GM19351 (cell line): Measurements from ENCODE around the gene ITIH3.
"Not testable (repeated sequence)": the region's sequence is repeated elsewhere in the genome, so short reads cannot be mapped to it uniquely, and the experiment has no call there.

Experiments
- ATAC-seq: cut with Tn5 transposase; IDR thresholded peaks from one replicate; pipeline ENCODE4 v1.9.1; 2021; ENCODE audit warnings: mild to moderate bottlenecking, moderate library complexity; ENCODE audit not compliant: unreplicated experiment

The ITIH3 gene, protein sequence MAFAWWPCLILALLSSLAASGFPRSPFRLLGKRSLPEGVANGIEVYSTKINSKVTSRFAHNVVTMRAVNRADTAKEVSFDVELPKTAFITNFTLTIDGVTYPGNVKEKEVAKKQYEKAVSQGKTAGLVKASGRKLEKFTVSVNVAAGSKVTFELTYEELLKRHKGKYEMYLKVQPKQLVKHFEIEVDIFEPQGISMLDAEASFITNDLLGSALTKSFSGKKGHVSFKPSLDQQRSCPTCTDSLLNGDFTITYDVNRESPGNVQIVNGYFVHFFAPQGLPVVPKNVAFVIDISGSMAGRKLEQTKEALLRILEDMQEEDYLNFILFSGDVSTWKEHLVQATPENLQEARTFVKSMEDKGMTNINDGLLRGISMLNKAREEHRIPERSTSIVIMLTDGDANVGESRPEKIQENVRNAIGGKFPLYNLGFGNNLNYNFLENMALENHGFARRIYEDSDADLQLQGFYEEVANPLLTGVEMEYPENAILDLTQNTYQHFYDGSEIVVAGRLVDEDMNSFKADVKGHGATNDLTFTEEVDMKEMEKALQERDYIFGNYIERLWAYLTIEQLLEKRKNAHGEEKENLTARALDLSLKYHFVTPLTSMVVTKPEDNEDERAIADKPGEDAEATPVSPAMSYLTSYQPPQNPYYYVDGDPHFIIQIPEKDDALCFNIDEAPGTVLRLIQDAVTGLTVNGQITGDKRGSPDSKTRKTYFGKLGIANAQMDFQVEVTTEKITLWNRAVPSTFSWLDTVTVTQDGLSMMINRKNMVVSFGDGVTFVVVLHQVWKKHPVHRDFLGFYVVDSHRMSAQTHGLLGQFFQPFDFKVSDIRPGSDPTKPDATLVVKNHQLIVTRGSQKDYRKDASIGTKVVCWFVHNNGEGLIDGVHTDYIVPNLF

DNA sequence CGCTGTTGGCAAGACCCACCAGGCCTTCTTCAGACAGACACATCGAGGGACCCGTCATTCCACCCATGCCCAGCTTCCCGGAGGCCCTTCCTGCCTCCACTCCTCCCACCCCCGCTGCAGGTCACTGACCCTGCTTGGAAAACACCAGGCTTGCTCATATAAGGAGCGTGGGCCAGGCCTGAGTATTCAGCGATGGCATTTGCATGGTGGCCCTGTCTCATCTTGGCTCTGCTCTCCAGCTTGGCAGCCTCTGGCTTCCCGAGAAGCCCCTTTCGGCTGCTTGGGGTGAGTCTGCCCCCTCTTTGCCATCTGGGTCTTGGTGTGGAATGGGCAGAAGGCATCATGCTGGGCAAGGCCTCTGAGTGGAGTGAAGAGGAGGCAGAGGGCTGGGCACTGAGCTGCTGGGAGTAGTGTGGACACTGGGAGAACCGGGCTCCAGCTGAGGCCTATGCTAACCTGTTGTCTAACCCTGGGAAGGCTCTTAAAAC, at the start of gene ITIH3:
ITIH3 (plus strand) TSS at position 185 of the 488 bp plus-strand sequence; CDS start at position 193, 8 bp downstream.
- no peak for ATAC-seq

DNA sequence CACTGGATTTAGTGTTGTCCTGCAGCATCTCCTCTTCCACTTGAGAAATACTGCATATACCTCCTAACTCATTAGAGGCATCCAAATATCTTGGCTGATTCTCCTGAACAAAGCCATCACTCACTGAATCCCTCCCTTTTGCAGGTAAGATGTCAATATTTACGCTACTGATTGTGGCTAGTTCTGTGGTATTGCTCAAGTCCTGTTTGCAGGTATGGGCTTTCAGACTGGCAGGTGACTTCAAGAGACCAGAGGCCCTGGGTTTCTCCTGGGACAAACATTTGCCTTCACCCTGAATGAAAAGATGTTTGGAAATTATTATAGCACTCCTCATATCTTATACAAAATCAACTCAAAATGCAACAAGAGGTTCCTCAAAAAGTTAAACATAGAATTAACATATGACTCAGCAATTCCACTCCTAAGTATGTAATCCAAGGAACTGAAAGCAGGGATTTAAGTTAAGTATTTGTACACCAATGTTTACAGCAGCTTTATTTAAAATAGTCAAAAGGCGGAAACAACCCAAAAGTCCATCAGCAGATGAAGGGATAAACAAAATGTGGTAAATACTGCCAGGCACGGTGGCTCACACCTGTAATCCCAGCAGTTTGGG, 42.4 kb upstream of the ITIH3 start:
- no peak for ATAC-seq

DNA sequence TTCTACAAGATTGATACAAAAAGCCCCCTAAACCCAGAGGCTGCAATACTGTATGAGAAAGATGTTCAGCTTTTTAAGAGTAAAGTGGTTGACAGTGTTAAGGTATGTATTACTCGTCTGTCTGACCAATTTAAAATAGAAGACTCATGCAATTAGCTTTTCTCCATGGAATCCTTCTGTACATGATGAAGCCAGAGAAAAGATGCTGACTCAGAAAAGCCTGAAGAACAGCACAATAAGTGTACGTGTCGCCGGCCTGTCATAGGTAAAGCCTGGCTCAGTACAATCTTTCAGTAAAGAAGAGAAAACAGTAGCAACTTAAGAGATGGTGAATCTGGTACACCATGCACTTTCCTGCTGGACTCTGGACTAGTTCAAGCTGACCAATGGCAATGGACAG, 40.2 kb upstream of the ITIH3 start:
- no peak for ATAC-seq

DNA sequence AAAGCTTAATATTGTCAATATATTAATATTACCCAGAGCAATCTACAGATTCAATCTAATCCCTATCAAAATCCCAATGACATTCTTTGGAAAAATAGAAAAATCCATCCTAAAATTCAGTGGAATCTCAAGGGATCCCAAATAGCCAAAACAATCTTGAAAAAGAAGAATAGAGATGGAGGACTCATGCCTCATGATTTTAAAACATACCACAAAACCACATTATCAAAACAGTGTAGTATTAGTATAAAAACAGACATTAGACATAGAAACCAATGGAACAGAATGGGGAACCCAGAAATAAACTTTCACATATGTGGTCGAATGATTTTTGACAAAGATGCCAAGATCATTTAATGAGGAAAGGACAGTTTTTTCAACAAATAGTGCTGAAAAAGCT, 38.5 kb upstream of the ITIH3 start:
- ATAC-seq, result no peak

DNA sequence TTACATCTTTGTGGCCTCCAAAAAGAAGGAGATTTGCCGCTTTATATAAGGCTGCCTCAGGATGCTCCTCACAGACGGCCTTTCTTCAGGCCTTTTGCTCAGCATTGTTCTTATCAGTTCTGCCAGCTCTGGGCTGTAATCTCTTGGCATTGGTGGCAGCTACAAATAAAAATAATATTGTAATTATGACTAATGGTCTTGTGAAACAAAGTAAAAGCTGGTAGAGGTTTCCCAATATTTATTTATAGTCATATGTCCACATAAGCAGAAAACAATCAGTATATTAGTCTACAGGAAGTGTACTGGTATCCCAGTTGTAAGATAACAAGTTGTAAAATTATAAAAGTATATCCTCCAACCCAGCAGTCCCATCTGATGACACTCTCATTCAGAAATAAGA, 31.1 kb upstream of the ITIH3 start:
- no peak for ATAC-seq

DNA sequence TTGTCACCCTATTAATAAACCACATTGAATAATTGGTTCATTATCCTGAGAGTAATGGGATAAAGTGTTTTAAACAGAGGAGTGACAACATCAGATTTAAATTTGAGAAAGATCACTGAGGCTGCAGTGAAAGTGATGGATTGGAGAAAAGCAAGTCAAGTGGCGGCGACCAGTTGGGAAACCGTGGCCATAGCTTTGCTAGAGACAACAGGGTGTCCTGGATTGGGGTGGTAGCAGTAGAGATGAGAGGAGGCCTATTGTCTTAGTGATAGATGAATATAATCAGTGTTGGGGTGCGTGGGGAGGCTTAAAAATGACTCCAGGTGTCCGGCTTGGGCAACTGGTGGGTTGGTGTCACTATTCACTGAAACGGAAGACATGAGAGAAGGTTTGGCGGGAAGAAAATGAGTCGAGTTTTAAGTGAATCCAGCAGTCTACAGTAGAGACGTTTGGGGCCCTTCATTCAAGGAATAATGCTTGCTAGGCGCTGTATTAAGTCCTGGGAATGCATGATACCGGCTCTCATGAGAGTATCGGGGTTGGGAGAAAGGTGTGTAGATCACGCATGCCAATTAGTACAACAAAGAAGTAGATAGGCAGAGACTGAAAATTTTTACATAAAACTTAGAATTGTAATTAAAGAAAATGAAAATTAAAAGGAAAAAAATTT, 24.7 kb upstream of the ITIH3 start:
- ATAC-seq, result no peak

DNA sequence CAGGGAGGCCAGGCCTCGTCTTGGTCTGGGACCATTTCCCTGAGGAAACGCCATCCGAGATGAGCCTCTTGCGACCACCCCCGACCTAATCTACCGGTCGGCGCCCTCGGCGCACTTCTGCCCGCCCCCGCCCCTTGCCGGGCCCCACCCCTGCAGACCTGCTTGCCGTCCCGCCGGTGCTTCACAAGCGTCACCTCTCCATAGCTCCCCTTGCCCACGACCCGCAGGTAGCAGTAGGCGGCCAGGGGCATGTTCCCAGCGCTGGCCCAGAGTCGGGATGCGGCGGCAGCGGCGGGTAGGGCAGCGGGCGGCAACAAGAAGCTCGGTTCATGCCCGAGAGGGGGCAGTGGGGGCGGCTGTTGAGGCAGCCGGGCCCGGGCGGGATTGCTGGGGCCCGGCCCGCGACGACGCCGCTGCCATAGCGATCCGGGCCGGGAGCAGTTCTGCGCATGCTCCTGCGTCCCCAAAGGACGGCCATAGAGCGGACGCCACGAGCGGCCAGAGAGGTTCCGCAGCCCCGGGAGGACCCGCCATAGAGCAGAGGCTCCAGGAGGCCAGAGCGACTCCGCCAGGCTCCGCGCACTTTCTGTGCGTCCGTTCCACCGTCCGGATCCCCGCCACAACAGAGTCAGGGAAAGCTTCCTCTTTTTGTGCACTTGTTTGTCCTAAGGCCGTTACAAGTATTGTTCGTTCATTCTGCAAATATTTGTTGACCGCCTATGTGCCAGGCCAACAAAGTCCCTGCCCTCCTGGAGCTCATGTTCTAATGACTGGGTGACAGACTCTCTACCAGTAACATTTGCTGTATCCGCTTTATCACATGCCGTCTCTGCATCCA, 23.9 kb upstream of the ITIH3 start, which contains the start of gene NEK4:
NEK4 (minus strand) TSS at position 445 of the 838 bp plus-strand sequence; CDS start at position 251, 194 bp downstream.
- ATAC-seq, result peak; percentile 95

DNA sequence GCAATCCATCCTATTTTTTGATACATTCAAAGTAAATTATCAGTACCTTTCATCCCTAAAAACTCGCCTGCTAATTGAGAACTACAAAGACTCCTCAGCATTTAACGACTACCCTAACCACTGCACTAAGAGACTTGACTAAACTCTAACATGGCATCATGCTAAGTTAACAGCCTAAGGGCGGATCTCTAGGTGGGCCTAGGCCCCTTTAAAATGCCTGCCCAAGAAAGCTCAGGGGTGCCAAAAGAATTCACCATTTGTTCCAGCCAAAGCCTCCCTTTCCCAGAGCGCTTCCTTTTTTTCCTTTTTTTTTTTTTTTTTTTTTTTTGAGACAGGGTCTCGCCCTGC, 23.3 kb upstream of the ITIH3 start:
- peak; percentile 16 for ATAC-seq

DNA sequence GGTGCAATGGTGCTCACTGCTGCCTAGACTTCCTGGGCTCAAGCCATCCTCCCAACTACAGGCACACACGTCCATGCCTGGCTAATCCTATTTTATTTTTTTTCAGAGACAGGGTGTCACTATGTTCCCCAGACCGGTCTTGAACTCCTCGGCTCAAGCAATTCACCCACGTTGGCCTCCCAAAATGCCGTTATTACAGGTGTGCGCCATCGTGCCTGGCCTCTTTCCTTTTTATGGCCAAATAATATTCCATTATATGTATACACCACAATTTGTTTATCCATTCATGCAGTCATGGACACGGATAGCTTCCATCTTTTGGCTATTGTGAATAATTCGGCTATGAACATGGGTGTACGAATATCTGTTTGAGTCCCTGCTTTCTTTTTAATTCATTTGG, 22.9 kb upstream of the ITIH3 start:
- ATAC-seq, result no peak

DNA sequence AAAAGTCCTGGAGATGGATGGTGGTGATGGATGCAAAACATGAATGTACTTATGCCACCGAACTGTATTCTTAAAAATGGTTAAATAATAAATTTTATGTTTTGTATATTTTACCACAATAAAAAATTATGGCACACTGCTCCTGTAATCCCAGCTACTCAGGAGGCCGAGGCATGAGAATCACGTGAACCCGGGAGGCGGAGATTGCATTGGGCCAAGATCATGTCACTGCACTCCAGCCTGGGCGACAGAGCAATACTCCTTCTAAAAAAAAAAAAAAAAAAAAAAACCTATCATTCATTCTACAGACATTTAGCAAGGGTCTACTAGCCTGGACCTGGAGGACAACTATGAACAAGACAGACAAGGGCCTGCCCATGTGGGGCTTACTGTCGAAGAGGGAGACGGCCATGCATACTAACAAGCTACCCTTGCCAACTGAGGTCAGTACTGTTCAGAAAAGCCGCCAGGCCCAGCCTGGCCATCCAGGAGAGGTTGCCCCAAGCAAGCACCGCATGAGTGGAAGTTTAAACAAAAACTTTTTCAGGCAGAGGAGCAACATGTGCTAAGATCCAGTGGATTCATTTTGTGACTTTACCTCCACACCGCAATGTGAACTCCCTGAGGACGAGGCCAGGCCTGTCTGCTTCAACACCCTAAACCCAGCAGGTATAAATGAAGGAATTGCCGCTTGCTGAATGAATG, 21.1 kb upstream of the ITIH3 start:
- ATAC-seq, result no peak

DNA sequence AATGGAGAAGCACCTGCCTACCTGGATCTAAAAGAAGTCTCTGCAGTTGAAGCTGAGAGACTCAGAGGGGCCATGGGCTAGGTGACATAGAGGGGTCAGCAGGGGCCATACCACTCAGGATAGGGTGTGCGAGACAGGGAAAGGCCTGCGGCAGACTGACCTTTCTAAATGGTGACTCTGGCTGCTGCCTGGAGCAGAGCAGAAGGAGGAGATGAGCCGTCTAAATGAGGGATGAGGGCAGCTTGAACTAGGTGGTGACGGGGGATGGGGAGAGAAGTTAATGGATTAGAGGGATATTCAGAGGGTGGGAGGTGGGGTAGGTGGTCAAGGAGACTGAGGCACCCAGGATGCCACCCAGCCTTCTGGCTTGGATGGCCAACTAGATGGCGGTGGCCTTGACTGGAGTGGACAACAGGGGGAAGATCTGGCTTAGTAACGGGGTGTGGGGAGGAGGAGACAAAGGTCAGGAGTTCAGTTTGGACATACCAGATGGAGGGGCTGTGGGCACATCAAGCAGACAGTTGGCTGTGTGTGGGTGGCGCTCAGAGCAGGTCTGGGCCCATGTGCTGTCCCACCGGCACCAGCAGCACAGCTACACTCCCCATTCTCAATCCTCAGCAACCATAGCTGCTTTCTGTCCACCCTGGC, 20.4 kb upstream of the ITIH3 start:
- ATAC-seq, result no peak

DNA sequence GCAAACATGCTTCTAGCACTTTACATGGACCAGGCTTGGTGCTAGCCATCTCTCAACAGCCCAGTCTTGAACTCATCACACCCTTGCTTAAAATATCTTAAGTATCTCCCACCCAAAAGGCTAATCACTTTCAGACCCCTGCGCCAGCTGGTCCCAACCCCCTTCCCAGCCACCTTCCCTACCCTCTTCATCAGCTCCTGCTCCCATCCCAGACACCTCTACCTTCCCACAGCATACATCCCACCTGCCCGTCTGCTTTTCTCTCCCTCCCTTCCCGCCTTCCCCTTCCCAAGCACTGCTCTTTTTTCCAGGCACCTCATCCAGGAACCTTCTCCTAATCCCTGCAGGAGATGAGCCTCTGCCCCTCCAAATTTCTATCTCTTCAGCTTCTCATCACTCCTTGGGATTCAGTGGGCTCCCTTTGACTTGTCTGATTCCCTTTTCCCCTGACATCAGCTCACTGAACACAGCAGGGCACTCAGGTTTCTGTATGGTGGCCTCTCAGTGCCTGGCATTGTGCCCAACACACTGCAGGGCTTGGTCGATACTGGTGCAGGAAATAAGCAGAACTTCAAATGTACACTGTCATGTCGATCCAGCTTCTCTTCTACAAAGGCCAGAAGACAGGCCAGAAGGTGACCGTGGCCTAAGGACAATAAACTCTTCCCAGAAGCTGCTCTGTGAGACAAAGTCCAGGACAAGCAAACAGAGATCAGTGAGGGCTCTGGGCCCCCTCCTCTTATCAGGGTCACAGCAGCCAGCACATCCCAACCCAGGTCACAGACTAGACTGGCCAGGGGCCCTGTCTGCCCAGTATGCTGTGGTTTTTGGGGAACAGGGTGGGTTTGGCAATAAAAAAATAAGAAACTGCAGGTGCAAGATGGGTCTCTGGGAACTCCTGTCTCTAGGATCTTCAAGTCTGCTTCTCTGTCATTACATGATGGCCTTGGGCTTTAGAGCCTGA, 19.4 kb upstream of the ITIH3 start:
- no peak for ATAC-seq

DNA sequence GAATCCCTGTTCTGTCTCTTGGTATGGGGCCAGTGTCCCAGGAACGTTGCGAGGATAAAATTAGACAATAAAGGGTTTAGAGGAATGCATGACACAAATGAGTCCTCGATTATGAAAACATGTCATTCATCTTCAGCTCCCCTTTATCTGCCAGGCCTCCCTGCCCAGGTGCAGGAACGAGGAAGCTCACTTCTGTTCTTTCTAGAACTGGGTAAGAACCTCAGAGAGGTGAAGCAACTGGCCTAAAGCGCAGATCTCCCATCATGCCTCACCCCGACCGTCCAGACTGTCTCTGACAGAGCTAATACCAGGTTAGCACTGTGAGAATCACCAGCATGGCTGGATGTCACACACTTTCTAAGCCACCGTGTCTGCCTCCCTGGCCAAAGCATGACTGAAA, 18.7 kb upstream of the ITIH3 start:
- ATAC-seq, result no peak

DNA sequence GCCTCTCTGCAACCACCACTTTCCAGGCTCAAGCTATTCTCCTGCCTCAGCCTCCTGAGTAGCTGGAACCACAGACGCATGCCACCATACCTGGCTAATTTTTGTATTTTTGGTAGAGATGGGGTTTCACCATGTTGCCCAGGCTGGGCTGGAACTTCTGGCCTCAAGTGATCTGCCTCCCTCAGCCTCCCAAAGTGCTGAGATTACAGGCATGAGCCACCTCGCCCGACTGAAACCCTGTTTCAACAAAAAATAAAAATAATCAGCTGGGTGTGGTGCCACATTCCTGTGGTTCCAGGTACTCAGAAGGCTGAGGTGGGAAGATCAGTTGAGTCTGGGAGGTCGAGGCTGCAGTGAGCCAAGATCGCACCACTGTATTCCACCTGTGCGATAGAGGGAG, 18.1 kb upstream of the ITIH3 start:
- not testable (repeated sequence) for ATAC-seq

DNA sequence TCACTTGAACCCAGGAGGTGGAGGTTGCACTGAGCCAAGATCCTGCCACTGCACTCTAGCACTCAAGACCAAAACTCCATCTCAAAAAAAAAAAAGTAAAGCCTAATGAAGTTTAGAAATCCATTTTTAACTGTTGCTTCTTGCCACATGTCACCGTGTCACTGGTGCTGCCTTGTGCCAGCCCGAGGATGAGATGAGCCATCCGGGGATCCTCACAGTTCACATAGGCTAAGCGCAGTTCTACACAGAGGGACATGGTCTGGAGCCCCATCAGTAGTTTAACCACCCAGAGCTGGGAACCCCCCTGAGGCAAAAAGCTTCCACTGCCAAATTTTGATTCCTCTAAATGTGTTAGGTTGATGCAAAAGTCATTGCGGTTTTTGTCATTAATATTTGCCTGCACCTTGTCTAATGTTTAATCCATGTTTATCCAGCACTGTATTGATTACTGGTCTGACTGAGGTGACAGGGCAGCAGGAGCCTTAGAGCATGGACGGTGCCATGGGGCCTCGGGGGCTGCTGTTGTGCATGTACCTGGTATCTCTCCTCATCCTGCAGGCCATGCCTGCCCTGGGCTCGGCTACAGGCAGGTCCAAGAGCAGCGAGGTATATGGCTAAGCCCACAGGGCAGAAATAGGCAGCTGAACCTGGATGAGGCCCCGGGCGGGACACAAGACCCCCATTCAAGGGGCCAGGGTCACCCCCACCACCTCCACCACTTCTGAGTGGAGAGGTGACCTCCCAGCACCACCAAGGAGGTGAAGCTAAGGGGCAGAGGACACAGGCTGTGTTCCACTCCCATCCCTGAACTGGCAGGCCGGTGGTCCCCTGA, 17.3 kb upstream of the ITIH3 start, which contains the start of gene ITIH1:
ITIH1 (plus strand) TSS at position 473 of the 832 bp plus-strand sequence; CDS start at position 490, 17 bp downstream.
- ATAC-seq, result no peak

DNA sequence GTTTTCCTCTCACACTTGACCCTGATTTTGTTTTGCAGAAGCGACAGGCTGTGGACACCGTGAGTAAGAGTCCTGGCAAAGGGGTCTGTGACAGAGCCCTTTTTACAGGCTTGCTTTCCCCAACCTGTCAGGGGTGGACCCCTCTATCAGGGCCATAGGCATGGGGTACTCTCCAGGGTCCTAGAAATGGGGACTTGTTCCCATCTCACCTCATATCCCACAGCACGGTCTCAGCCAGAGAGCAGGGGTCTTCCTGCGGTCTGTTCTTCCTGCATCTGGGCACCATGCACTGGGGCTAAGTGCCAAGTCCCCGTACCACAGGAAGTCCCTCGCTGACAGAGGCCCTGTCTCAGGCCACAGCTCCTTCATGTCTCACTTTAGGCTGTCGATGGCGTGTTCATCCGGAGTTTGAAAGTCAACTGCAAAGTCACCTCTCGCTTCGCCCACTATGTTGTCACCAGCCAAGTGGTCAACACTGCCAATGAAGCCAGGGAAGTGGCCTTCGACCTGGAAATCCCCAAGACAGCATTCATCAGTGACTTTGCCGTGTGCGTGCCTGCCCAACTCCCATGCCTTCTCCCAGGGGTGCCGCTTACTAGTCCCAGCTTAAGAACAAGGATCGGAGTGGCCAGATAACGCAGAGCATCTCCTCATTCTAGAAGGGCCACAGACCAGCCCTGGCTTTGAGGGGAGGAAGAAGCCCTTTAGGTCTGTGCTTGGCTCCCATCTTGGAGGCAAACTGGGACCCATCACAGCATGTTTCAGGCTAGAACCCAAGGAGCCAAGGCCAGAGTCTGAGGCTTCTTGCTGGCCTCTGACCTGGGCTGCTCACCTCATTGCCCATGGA, 16.4 kb upstream of the ITIH3 start:
- ATAC-seq, result no peak
